HCT116 (cell line): ENCODE measurements around the gene ZC3H12C. TPM values are rescaled to one million over a fixed set of nuclear protein-coding genes. Genes with fewer than 3 reads are reported as not detected.

Source experiments
- ATAC-seq: fragments of 200-7000 bp; cut with Tn5 transposase; 2 replicates; pipeline ENCODE4 v1.9.1; 2020; ENCODE audit warnings: mild to moderate bottlenecking, moderate library complexity
- BruUV-seq: library from RNA; stranded (reverse); fragments of 400-500 nt; replicated peaks from 2 replicates; lab custom pipeline; 2021; lab: Mats Ljungman, UMichigan
- CTCF ChIA-PET: fragments of 300-600 bp; sonication (Branson Sonifier 250); formaldehyde crosslinking; loops from one replicate; lab custom pipeline; 2021; ENCODE audit warnings: antibody characterized with exemption; lab: Charles Lee
- POLR2A ChIA-PET: fragments of 300-600, 350-600 bp; sonication (Branson Sonifier 250); formaldehyde crosslinking; loops from one replicate; lab custom pipeline; 2021; ENCODE audit warnings: antibody characterized with exemption; lab: Charles Lee
- RAD21 ChIA-PET, 2 experiments: fragments of 300-600 bp; sonication (Branson Sonifier 250); formaldehyde crosslinking; loops; one replicate each; lab custom pipeline; 2023; ENCODE audit warnings: low total read pairs in 2 of 2; ENCODE audit not compliant: uncharacterized antibody in 2 of 2, unreplicated experiment in 2 of 2, low non-redundant PET in 1 of 2; lab: Charles Lee
- DNase-seq: peaks from one replicate; pipeline ENCODE4 v3.0.0-alpha.2; 2010; ENCODE audit warnings: low read depth, low spot score
- H2AFZ ChIP-seq: fragments of 200-600 bp; shearing (Covaris generic), sonication (generic); 2 replicates; pipeline ENCODE4 v1.6.1; 2017; ENCODE audit warnings: low read depth, mixed run types, mixed read lengths, antibody characterized with exemption, low read length; ENCODE audit not compliant: poor library complexity, severe bottlenecking
- H3K27ac ChIP-seq: 2 replicates; pipeline ENCODE4 v1.5.1; 2012; ENCODE audit warnings: low read depth, low read length
- H3K27me3 ChIP-seq: fragments of 200-600 bp; sonication (generic); 2 replicates; pipeline ENCODE4 v1.6.1; 2016; ENCODE audit warnings: mixed run types, low read length, mixed read lengths; ENCODE audit not compliant: insufficient read depth
- H3K36me3 ChIP-seq, 2 experiments: fragments of 200-500 bp in 1 of 2; fragments of 200-600 bp in 1 of 2; sonication (Bioruptor generic) in 1 of 2; sonication (generic) in 1 of 2; 2 replicates each; pipeline versions ENCODE4 v1.5.1 to v1.6.1; 2014 to 2016; ENCODE audit warnings: low read length in 2 of 2, inconsistent platforms in 1 of 2, mixed read lengths in 1 of 2, mixed run types in 1 of 2; ENCODE audit not compliant: insufficient read depth in 2 of 2, control insufficient read depth in 1 of 2
- H3K4me1 ChIP-seq, 2 experiments: fragments of 200-600 bp in 1 of 2; sonication (generic) in 1 of 2; 2 replicates each; pipeline versions ENCODE4 v1.5.1 to v1.6.1; 2012 to 2017; ENCODE audit warnings: low read length in 2 of 2, inconsistent platforms in 1 of 2, mild to moderate bottlenecking in 1 of 2, mixed read lengths in 1 of 2, mixed run types in 1 of 2, moderate library complexity in 1 of 2; ENCODE audit not compliant: insufficient read depth in 2 of 2, control insufficient read depth in 1 of 2
- H3K4me2 ChIP-seq: fragments of 200-600 bp; sonication (generic); 2 replicates; pipeline ENCODE4 v1.6.1; 2017; ENCODE audit warnings: mixed run types, low read length, mixed read lengths
- H3K4me3 ChIP-seq, 2 experiments: fragments of 200-600 bp in 1 of 2; sonication (generic) in 1 of 2; replicated peaks in 1 of 2; 2 replicates each; pipeline ENCODE4 v1.5.1; 2011 to 2016; ENCODE audit warnings: low read length in 2 of 2, control low read depth in 1 of 2, low read depth in 1 of 2, mild to moderate bottlenecking in 1 of 2, mixed read lengths in 1 of 2, mixed run types in 1 of 2
- H3K79me2 ChIP-seq: fragments of 200-600 bp; sonication (generic); 2 replicates; pipeline ENCODE4 v1.6.1; 2017; ENCODE audit warnings: mild to moderate bottlenecking, mixed run types, low read length, moderate library complexity, mixed read lengths; ENCODE audit not compliant: insufficient read depth
- H3K9ac ChIP-seq: fragments of 200-600 bp; sonication (generic); 2 replicates; pipeline ENCODE4 v1.6.1; 2016; ENCODE audit warnings: low read length, mixed read lengths
- H3K9me2 ChIP-seq: fragments of 200-600 bp; sonication (generic), shearing (Covaris generic); 2 replicates; pipeline ENCODE4 v1.6.1; 2017; ENCODE audit warnings: mixed run types, mild to moderate bottlenecking, moderate library complexity; ENCODE audit not compliant: insufficient read depth
- H3K9me3 ChIP-seq, 2 experiments: fragments of 200-500 bp in 1 of 2; fragments of 200-600 bp in 1 of 2; sonication (Bioruptor generic) in 1 of 2; sonication (generic) in 1 of 2; 2 replicates each; pipeline ENCODE4 v1.6.1; 2014 to 2017; ENCODE audit warnings: low read length in 2 of 2, mixed read lengths in 2 of 2, inconsistent platforms in 1 of 2, low read depth in 1 of 2, mild to moderate bottlenecking in 1 of 2, mixed run types in 1 of 2, moderate library complexity in 1 of 2; ENCODE audit not compliant: control insufficient read depth in 1 of 2, insufficient read depth in 1 of 2
- H4K20me1 ChIP-seq: fragments of 200-600 bp; sonication (generic), shearing (Covaris generic); 2 replicates; pipeline ENCODE4 v1.6.1; 2017; ENCODE audit warnings: mixed run types, mild to moderate bottlenecking, moderate library complexity; ENCODE audit not compliant: insufficient read depth
- ELF1 ChIP-seq: IDR thresholded peaks from 2 replicates; pipeline ENCODE4 v1.6.1; 2012; ENCODE audit warnings: low read depth, borderline replicate concordance
- EZH2 ChIP-seq: fragments of 200-600 bp; sonication (generic); IDR thresholded peaks from 2 replicates; pipeline ENCODE4 v1.6.1; 2017; ENCODE audit warnings: antibody characterized with exemption, mixed run types
- FOSL1 ChIP-seq: IDR thresholded peaks from 2 replicates; pipeline ENCODE4 v1.6.1; 2012; ENCODE audit warnings: low read depth
- JUND ChIP-seq: IDR thresholded peaks from 2 replicates; pipeline ENCODE4 v1.6.1; 2012
- POLR2A ChIP-seq: IDR thresholded peaks from 2 replicates; pipeline ENCODE4 v1.7.0; 2011; ENCODE audit warnings: borderline replicate concordance; ENCODE audit not compliant: insufficient read depth, insufficient read length; ENCODE audit errors: extremely low read depth
- SP1 ChIP-seq: IDR thresholded peaks from 2 replicates; pipeline ENCODE4 v1.6.1; 2012; ENCODE audit warnings: low read depth
- YY1 ChIP-seq: IDR thresholded peaks from 2 replicates; pipeline ENCODE4 v1.6.1; 2011; ENCODE audit warnings: low read length, low read depth, moderate library complexity, mild to moderate bottlenecking; ENCODE audit not compliant: insufficient replicate concordance; ENCODE audit errors: extremely low read depth
- ZFX ChIP-seq: fragments of 450-650 bp; IDR thresholded peaks from 2 replicates; pipeline ENCODE4 v1.6.1; 2017
- intact Hi-C: fragments of 100-400 bp; cut with micrococcal nuclease; formaldehyde crosslinking; loops from 2 replicates; pipeline ENCODE4 v1.10.0; 2022
- total RNA-seq: library from RNA; stranded (reverse); gene quantifications from one replicate; pipeline ENCODE4 v1.2.1, GENCODE V29; 2021; ENCODE audit not compliant: unreplicated experiment
- TF ChIP-seq, protein P1 (sequence below): IDR thresholded peaks from 2 replicates; pipeline ENCODE4 v1.6.1; 2012
- TF ChIP-seq, protein P2 (sequence below): IDR thresholded peaks from 2 replicates; pipeline ENCODE4 v1.6.1; 2012
- TF ChIP-seq, protein P3 (sequence below): IDR thresholded peaks from 2 replicates; pipeline ENCODE4 v1.6.1; 2012; ENCODE audit warnings: low read depth

Gene ZC3H12C
- total RNA-seq, 1 experiment from 2014 or later = 10.2 TPM

DNA sequence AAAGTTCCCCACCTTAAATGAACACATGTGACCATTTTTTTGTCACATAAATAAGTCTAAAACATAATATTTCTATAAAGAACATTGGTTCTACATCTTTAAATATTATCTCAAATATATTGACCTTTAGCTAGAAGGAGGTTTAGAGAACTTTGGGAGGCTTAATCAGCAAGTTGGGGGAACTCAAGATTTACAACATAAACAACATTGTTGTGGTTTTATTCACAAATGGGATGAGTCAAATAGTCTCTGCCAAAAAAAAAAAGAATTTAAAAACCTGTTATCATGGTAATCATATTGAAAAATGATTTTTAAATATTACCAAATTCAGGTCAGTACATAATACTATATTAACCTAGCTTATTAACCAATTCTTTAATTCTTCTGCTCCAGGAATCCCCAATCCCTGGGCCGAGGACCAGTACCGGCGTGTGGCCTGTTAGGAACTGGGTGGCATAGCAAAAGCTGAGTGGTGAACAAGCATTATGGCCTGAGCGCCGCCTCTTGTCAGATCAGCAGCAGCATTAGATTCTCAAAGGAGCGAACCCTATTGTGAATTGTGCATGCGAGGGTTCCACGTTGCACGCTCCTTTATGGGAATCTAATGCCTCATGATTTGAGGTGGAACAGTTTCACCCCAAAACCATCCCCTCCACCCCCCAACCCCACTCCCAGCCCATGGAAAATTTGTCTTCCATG is 105.0 kb downstream of the ZC3H12C start:
- ChIA-PET CTCF (interaction anchor here (1.2 to 1.5 kb wide), 3 partner anchors 178 to 237 kb away, joined by 3 to 7 read pairs (median 4); no protein-coding TSS in a partner anchor), RAD21 (no interaction called here), POLR2A (interaction anchor here (0.5 kb wide), 1 partner anchor 1978 kb away, joined by 3 read pairs; no protein-coding TSS in a partner anchor)
- H3K4me3 ChIP-seq = no peak overlapping the region
- H3K4me2 ChIP-seq = no peak overlapping the region
- DNase-seq (no peak), ATAC-seq (no peak)
- BruUV-seq = no TSS peak
- intact Hi-C loops = loop anchor here (10.0 kb wide), 1 partner anchor 1237 kb away; no protein-coding TSS in a partner anchor
- no peaks in the 10 kb centered on the region for H3K79me2 ChIP-seq
- no peaks in the 10 kb centered on the region for H3K27me3 ChIP-seq
- no peak overlapping the region for H3K9ac ChIP-seq
- H2AFZ ChIP-seq = no peak overlapping the region
- peaks cover 43 to 46% of the 10 kb centered on the region in 2 experiments for H3K4me1 ChIP-seq
- TF ChIP-seq, protein P1, sequence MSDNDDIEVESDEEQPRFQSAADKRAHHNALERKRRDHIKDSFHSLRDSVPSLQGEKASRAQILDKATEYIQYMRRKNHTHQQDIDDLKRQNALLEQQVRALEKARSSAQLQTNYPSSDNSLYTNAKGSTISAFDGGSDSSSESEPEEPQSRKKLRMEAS = no peak
- no peak for TF ChIP-seq YY1
- no peak for TF ChIP-seq POLR2A
- TF ChIP-seq, protein P2, sequence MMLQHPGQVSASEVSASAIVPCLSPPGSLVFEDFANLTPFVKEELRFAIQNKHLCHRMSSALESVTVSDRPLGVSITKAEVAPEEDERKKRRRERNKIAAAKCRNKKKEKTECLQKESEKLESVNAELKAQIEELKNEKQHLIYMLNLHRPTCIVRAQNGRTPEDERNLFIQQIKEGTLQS = no peak
- TF ChIP-seq FOSL1 = no peak
- TF ChIP-seq EZH2 = no peak
- TF ChIP-seq JUND = no peak
- TF ChIP-seq ZFX = no peak
- TF ChIP-seq ELF1 = no peak
- no peak for TF ChIP-seq SP1
- TF ChIP-seq, protein P3, sequence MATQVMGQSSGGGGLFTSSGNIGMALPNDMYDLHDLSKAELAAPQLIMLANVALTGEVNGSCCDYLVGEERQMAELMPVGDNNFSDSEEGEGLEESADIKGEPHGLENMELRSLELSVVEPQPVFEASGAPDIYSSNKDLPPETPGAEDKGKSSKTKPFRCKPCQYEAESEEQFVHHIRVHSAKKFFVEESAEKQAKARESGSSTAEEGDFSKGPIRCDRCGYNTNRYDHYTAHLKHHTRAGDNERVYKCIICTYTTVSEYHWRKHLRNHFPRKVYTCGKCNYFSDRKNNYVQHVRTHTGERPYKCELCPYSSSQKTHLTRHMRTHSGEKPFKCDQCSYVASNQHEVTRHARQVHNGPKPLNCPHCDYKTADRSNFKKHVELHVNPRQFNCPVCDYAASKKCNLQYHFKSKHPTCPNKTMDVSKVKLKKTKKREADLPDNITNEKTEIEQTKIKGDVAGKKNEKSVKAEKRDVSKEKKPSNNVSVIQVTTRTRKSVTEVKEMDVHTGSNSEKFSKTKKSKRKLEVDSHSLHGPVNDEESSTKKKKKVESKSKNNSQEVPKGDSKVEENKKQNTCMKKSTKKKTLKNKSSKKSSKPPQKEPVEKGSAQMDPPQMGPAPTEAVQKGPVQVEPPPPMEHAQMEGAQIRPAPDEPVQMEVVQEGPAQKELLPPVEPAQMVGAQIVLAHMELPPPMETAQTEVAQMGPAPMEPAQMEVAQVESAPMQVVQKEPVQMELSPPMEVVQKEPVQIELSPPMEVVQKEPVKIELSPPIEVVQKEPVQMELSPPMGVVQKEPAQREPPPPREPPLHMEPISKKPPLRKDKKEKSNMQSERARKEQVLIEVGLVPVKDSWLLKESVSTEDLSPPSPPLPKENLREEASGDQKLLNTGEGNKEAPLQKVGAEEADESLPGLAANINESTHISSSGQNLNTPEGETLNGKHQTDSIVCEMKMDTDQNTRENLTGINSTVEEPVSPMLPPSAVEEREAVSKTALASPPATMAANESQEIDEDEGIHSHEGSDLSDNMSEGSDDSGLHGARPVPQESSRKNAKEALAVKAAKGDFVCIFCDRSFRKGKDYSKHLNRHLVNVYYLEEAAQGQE = no peak
- H3K27ac ChIP-seq = no peak overlapping the region
- H4K20me1 ChIP-seq = 0 out of 2 replicates have a peak, but pooled peaks cover 3% of the 10 kb centered on the region
- H3K36me3 ChIP-seq = no peaks in the 10 kb centered on the region
- no peaks in the 10 kb centered on the region for H3K9me3 ChIP-seq
- no peaks in the 10 kb centered on the region for H3K9me2 ChIP-seq
